ENCODE data around the gene MAST1. TPM values are rescaled to one million over a fixed set of nuclear protein-coding genes. Genes with fewer than 3 reads are reported as not detected.

Gene MAST1
- total and polyA plus RNA-seq, 10 donors: 0.12 to 0.65 (median 0.32) TPM; not detected in 2

GRCh38 chr19:12885749-12886650, 47.7 kb downstream of the MAST1 start:
- peaks cover 0 to 28% (median 10%) of the 10 kb centered on the region in 8 donors for H3K9me3 ChIP-seq
- peak overlapping the region; percentile 32 to 76 (median 46) for H3K4me3 ChIP-seq
- intact Hi-C loops (cut with DNase I; ENCODE audit: low total_unique reads): loop anchor here (10.0 kb wide), 1 partner anchor 79 kb away; the partner anchor contains the start of gene DAND5
- peaks cover 0 to 31% (median 16%) of the 10 kb centered on the region in 7 donors for H3K27me3 ChIP-seq (replicated peaks in 1 of 7)
- no peak for DNase-seq
- H3K36me3 ChIP-seq: no peaks in the 10 kb centered on the region
- H3K27ac ChIP-seq: peak overlapping the region in 7 of 8 donors; percentile 29 to 94 (median 71)
- peaks cover 4 to 65% (median 32%) of the 10 kb centered on the region in 6 donors for H3K4me1 ChIP-seq
- 9 to 40% (median 11%) methylated on average over 9 to 53 of the region's 53 CpGs for WGBS, 5 donors
- no peak for TF ChIP-seq POLR2AphosphoS5 (IDR thresholded peaks at IDR 0.05)
- TF ChIP-seq POLR2A (IDR thresholded peaks at IDR 0.05): no peak
- peak in 1 of 11 experiments; percentile 13 for TF ChIP-seq CTCF (IDR thresholded peaks at IDR 0.05 in 8 of 11, conservative IDR thresholded peaks at IDR 0.05 in 3 of 11)

GRCh38 chr19:12886651-12886968, 48.3 kb downstream of the MAST1 start:
- Histone ChIP-seq H3K9me3 (peaks cover 0 to 28% (median 10%) of the 10 kb centered on the region in 8 donors), H3K4me1 (peaks cover 8 to 64% (median 36%) of the 10 kb centered on the region in 6 donors), H3K27me3 (replicated peaks in 1 of 7) (peaks cover 0 to 31% (median 16%) of the 10 kb centered on the region in 7 donors), H3K36me3 (no peaks in the 10 kb centered on the region), H3K4me3 (no peak overlapping the region), H3K27ac (no peak overlapping the region)
- DNase-seq: no peak
- WGBS, 5 donors: 78 to 92% (median 84%) methylated on average over 5 of the region's 5 CpGs
- TF ChIP-seq POLR2A (IDR thresholded peaks at IDR 0.05): no peak
- no peak for TF ChIP-seq POLR2AphosphoS5 (IDR thresholded peaks at IDR 0.05)
- no peak for TF ChIP-seq CTCF (IDR thresholded peaks at IDR 0.05 in 8 of 11, conservative IDR thresholded peaks at IDR 0.05 in 3 of 11)
- intact Hi-C loops (cut with DNase I; ENCODE audit: low total_unique reads): loop anchor here (10.0 kb wide), 1 partner anchor 78 kb away; the partner anchor contains the start of gene DAND5

GRCh38 chr19:12886969-12887747, 48.8 kb downstream of the MAST1 start, which contains the start of gene KLF1:
Gene KLF1 (minus strand): TSS chr19:12887201. CDS start chr19:12887140, 61 bp downstream.
- DNase-seq: no peak
- Histone ChIP-seq H3K36me3 (no peaks in the 10 kb centered on the region), H3K9me3 (peaks cover 0 to 24% (median 10%) of the 10 kb centered on the region in 8 donors), H3K4me1 (peaks cover 13 to 64% (median 39%) of the 10 kb centered on the region in 6 donors), H3K27me3 (replicated peaks in 1 of 7) (peaks cover 0 to 31% (median 16%) of the 10 kb centered on the region in 7 donors), H3K4me3 (peak within 1 kb of the TSS in 5 of 8 donors; percentile 43 to 76 (median 50)), H3K27ac (peak within 1 kb of the TSS in 3 of 8 donors; percentile 80 to 94 (median 91))
- intact Hi-C loops (cut with DNase I; ENCODE audit: low total_unique reads): loop anchor here (10.0 kb wide), 1 partner anchor 78 kb away; the partner anchor contains the start of gene DAND5
- WGBS, 5 donors: 72 to 79% (median 76%) methylated on average over 12 to 17 of the region's 17 CpGs
- TF ChIP-seq CTCF (IDR thresholded peaks at IDR 0.05 in 8 of 11, conservative IDR thresholded peaks at IDR 0.05 in 3 of 11): no peak
- no peak for TF ChIP-seq POLR2AphosphoS5 (IDR thresholded peaks at IDR 0.05)
- TF ChIP-seq POLR2A (IDR thresholded peaks at IDR 0.05): no peak

Data from spleen (tissue), 11 donors.